ENCODE measurements around the gene HPSE2. TPM values are rescaled to one million over a fixed set of nuclear protein-coding genes. Genes with fewer than 3 reads are reported as not detected.

The HPSE2 gene
- total and polyA plus RNA-seq, 4 donors = 0.05 TPM; not detected in 3

DNA sequence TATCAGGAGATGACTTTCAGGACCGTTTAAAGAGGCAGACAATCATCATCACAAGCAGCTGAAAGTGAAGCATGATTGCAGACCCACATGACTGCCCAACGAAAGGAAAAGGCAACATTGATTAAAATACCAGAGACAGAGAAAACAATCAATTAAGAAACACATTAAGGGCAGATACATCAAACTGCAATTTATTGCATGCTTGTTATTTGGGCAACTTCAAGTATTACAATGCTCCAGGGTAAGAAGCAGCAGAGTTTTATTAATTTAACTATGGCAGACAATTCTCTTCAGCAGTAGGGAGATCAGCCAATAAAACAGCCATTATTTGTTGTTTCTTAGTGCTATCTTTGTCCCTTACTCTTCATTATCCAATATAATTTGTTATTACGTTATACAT lies 421.2 kb downstream of the HPSE2 start:
- Histone ChIP-seq H3K27ac (ENCODE audit: low read depth in 1 of 2, low read length in 2 of 2) (no peak overlapping the region), H3K27me3 (ENCODE audit: control insufficient read depth in 4 of 4, insufficient read depth in 4 of 4, low read length in 3 of 4) (peaks cover 0 to 10% (median 0%) of the 10 kb centered on the region in 4 donors), H3K36me3 (ENCODE audit: control insufficient read depth in 4 of 4, insufficient read depth in 3 of 4, low read depth in 1 of 4, low read length in 3 of 4) (no peaks in the 10 kb centered on the region), H3K4me3 (ENCODE audit: low read depth in 1 of 3, low read length in 3 of 3) (no peak overlapping the region), H3K4me1 (ENCODE audit: control insufficient read depth in 4 of 4, insufficient read depth in 4 of 4, low read length in 3 of 4) (no peaks in the 10 kb centered on the region), H3K9me3 (ENCODE audit: control insufficient read depth in 4 of 4, low read length in 3 of 4) (no peaks in the 10 kb centered on the region), H3K9ac (ENCODE audit: low read depth in 1 of 2, low read length in 2 of 2) (no peak overlapping the region)
- DNase-seq (ENCODE audit: low spot score) = no peak
- WGBS = 30% methylated on average over 3 of the region's 3 CpGs
- TF ChIP-seq RXRA (IDR thresholded peaks at IDR 0.05) (no peak), SP1 (IDR thresholded peaks at IDR 0.05) (no peak), TAF1 (conservative IDR thresholded peaks at IDR 0.05) (no peak), HNF4A (conservative IDR thresholded peaks at IDR 0.05) (no peak), EGR1 (IDR thresholded peaks at IDR 0.05; ENCODE audit: low read depth in 2 of 2) (no peak), HNF4G (IDR thresholded peaks at IDR 0.05) (no peak), FOXA2 (IDR thresholded peaks at IDR 0.05) (no peak), YY1 (IDR thresholded peaks at IDR 0.05) (no peak), FOXA1 (IDR thresholded peaks at IDR 0.05) (no peak), RAD21 (IDR thresholded peaks at IDR 0.05) (no peak), JUND (IDR thresholded peaks at IDR 0.05) (no peak), NR2F2 (IDR thresholded peaks at IDR 0.05) (no peak), GABPA (IDR thresholded peaks at IDR 0.05 in 1 of 2, conservative IDR thresholded peaks at IDR 0.05 in 1 of 2) (no peak)
- TF ChIP-seq, protein P1, sequence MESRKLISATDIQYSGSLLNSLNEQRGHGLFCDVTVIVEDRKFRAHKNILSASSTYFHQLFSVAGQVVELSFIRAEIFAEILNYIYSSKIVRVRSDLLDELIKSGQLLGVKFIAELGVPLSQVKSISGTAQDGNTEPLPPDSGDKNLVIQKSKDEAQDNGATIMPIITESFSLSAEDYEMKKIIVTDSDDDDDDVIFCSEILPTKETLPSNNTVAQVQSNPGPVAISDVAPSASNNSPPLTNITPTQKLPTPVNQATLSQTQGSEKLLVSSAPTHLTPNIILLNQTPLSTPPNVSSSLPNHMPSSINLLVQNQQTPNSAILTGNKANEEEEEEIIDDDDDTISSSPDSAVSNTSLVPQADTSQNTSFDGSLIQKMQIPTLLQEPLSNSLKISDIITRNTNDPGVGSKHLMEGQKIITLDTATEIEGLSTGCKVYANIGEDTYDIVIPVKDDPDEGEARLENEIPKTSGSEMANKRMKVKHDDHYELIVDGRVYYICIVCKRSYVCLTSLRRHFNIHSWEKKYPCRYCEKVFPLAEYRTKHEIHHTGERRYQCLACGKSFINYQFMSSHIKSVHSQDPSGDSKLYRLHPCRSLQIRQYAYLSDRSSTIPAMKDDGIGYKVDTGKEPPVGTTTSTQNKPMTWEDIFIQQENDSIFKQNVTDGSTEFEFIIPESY (IDR thresholded peaks at IDR 0.05) = no peak
- TF ChIP-seq, protein P2, sequence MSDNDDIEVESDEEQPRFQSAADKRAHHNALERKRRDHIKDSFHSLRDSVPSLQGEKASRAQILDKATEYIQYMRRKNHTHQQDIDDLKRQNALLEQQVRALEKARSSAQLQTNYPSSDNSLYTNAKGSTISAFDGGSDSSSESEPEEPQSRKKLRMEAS (IDR thresholded peaks at IDR 0.05) = no peak
- TF ChIP-seq, protein P3, sequence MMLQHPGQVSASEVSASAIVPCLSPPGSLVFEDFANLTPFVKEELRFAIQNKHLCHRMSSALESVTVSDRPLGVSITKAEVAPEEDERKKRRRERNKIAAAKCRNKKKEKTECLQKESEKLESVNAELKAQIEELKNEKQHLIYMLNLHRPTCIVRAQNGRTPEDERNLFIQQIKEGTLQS (IDR thresholded peaks at IDR 0.05) = no peak
- TF ChIP-seq, protein P4, sequence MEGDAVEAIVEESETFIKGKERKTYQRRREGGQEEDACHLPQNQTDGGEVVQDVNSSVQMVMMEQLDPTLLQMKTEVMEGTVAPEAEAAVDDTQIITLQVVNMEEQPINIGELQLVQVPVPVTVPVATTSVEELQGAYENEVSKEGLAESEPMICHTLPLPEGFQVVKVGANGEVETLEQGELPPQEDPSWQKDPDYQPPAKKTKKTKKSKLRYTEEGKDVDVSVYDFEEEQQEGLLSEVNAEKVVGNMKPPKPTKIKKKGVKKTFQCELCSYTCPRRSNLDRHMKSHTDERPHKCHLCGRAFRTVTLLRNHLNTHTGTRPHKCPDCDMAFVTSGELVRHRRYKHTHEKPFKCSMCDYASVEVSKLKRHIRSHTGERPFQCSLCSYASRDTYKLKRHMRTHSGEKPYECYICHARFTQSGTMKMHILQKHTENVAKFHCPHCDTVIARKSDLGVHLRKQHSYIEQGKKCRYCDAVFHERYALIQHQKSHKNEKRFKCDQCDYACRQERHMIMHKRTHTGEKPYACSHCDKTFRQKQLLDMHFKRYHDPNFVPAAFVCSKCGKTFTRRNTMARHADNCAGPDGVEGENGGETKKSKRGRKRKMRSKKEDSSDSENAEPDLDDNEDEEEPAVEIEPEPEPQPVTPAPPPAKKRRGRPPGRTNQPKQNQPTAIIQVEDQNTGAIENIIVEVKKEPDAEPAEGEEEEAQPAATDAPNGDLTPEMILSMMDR (IDR thresholded peaks at IDR 0.05; ENCODE audit: low read depth, low read length, missing input control) = no peak
- TF ChIP-seq, protein P5, sequence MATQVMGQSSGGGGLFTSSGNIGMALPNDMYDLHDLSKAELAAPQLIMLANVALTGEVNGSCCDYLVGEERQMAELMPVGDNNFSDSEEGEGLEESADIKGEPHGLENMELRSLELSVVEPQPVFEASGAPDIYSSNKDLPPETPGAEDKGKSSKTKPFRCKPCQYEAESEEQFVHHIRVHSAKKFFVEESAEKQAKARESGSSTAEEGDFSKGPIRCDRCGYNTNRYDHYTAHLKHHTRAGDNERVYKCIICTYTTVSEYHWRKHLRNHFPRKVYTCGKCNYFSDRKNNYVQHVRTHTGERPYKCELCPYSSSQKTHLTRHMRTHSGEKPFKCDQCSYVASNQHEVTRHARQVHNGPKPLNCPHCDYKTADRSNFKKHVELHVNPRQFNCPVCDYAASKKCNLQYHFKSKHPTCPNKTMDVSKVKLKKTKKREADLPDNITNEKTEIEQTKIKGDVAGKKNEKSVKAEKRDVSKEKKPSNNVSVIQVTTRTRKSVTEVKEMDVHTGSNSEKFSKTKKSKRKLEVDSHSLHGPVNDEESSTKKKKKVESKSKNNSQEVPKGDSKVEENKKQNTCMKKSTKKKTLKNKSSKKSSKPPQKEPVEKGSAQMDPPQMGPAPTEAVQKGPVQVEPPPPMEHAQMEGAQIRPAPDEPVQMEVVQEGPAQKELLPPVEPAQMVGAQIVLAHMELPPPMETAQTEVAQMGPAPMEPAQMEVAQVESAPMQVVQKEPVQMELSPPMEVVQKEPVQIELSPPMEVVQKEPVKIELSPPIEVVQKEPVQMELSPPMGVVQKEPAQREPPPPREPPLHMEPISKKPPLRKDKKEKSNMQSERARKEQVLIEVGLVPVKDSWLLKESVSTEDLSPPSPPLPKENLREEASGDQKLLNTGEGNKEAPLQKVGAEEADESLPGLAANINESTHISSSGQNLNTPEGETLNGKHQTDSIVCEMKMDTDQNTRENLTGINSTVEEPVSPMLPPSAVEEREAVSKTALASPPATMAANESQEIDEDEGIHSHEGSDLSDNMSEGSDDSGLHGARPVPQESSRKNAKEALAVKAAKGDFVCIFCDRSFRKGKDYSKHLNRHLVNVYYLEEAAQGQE (IDR thresholded peaks at IDR 0.05) = no peak
